Astrocyte (in vitro differentiated cells and primary cell): ENCODE results near the gene NUMB.

Experiments
- CTCF ChIP-seq: IDR thresholded peaks from 2 replicates; pipeline ENCODE4 v1.5.1; 2011; ENCODE audit warnings: low read depth, mild to moderate bottlenecking, inconsistent platforms, low read length, moderate library complexity; ENCODE audit not compliant: insufficient read depth
- EZH2 ChIP-seq: IDR thresholded peaks from 2 replicates; pipeline ENCODE4 v1.6.1; 2012; ENCODE audit warnings: mild to moderate bottlenecking, low read length, inconsistent platforms; ENCODE audit not compliant: insufficient read depth

- TF ChIP-seq CTCF (no peak), EZH2 (no peak)
Observed at GRCh38 chr14:73424453-73424852, 33.9 kb downstream of the NUMB start.
